ENCODE results near the gene TRAPPC5. TPM values are rescaled to one million over a fixed set of nuclear protein-coding genes. Genes with fewer than 3 reads are reported as not detected.

Gene TRAPPC5
- total RNA-seq, 1 experiment from 2014 or later, result 101 TPM

DNA sequence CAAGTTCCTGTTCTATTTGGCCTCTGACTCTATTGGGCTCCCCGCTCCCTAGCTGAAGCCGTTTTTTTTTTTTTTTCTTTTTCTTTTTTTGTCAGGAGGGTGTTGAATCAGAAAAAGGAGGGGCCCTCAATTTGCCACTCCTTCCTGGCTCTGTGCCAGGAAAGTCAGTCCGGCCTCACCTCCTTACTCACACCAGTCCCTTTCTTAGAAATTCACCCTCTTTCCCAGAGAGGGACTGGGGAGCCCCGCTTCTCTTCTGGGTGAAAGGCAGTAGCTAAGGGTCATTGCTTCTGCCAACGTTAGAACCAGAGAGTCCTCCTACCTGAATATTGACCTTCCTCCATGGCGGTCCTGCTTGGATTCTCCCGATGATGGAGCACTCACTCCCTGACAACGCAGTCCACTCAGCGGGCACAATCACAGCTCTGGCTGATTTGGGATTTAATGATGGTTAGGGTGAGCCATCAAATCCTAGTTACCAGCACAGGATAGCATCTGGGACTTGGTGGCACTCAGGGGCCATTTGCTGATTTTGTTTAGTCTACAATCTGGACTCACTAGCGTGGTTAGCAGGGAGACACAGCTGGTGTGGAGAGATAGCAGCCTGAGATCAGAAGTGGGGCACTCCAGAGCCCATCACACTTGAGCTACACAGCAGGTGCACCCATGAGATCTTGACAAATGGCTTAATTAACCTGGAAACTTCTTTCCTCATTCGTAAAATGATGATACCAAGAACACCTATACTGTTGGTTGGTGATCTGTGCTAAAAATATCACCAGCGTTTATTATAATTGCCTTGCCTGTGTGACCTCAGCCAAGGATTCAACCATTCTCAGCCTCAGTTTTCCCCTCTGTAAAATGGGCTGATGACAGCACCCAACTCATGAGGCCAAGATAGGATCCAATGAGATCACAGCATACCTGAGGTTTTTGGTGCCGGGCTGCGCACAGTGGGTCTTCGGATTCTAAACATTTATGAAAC lies 19.1 kb downstream of the TRAPPC5 start:
- TF ChIP-seq CEBPB (IDR thresholded peaks at IDR 0.05; ENCODE audit: low read depth), result no peak
- no peak for TF ChIP-seq ELF1 (IDR thresholded peaks at IDR 0.05; ENCODE audit: borderline replicate concordance, low read depth)
- TF ChIP-seq, protein P1, sequence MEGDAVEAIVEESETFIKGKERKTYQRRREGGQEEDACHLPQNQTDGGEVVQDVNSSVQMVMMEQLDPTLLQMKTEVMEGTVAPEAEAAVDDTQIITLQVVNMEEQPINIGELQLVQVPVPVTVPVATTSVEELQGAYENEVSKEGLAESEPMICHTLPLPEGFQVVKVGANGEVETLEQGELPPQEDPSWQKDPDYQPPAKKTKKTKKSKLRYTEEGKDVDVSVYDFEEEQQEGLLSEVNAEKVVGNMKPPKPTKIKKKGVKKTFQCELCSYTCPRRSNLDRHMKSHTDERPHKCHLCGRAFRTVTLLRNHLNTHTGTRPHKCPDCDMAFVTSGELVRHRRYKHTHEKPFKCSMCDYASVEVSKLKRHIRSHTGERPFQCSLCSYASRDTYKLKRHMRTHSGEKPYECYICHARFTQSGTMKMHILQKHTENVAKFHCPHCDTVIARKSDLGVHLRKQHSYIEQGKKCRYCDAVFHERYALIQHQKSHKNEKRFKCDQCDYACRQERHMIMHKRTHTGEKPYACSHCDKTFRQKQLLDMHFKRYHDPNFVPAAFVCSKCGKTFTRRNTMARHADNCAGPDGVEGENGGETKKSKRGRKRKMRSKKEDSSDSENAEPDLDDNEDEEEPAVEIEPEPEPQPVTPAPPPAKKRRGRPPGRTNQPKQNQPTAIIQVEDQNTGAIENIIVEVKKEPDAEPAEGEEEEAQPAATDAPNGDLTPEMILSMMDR (IDR thresholded peaks at IDR 0.05 in 2 of 3, conservative IDR thresholded peaks at IDR 0.05 in 1 of 3; ENCODE audit: borderline replicate concordance in 1 of 3, insufficient read depth in 1 of 3, low read depth in 2 of 3, low read length in 2 of 3), result no peak
- no peak for TF ChIP-seq TCF7L2 (IDR thresholded peaks at IDR 0.05; ENCODE audit: borderline replicate concordance, extremely low read depth, insufficient read depth, insufficient read length)
- TF ChIP-seq ZFX (IDR thresholded peaks at IDR 0.05), result no peak
- TF ChIP-seq EGR1 (IDR thresholded peaks at IDR 0.05; ENCODE audit: low read depth), result no peak
- TF ChIP-seq, protein P2, sequence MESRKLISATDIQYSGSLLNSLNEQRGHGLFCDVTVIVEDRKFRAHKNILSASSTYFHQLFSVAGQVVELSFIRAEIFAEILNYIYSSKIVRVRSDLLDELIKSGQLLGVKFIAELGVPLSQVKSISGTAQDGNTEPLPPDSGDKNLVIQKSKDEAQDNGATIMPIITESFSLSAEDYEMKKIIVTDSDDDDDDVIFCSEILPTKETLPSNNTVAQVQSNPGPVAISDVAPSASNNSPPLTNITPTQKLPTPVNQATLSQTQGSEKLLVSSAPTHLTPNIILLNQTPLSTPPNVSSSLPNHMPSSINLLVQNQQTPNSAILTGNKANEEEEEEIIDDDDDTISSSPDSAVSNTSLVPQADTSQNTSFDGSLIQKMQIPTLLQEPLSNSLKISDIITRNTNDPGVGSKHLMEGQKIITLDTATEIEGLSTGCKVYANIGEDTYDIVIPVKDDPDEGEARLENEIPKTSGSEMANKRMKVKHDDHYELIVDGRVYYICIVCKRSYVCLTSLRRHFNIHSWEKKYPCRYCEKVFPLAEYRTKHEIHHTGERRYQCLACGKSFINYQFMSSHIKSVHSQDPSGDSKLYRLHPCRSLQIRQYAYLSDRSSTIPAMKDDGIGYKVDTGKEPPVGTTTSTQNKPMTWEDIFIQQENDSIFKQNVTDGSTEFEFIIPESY (IDR thresholded peaks at IDR 0.05; ENCODE audit: extremely low read depth, insufficient replicate concordance, low read length), result no peak
- TF ChIP-seq ZNF274 (IDR thresholded peaks at IDR 0.05; ENCODE audit: low read depth, low read length), result no peak
- TF ChIP-seq, protein P3, sequence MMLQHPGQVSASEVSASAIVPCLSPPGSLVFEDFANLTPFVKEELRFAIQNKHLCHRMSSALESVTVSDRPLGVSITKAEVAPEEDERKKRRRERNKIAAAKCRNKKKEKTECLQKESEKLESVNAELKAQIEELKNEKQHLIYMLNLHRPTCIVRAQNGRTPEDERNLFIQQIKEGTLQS (IDR thresholded peaks at IDR 0.05), result no peak
- TF ChIP-seq SP1 (IDR thresholded peaks at IDR 0.05; ENCODE audit: low read depth), result no peak
- TF ChIP-seq EZH2phosphoT487 (IDR thresholded peaks at IDR 0.05; ENCODE audit: borderline replicate concordance), result no peak
- TF ChIP-seq JUND (IDR thresholded peaks at IDR 0.05), result no peak
- TF ChIP-seq YY1 (IDR thresholded peaks at IDR 0.05; ENCODE audit: extremely low read depth, insufficient replicate concordance, low read depth, low read length), result no peak
- TF ChIP-seq, protein P4, sequence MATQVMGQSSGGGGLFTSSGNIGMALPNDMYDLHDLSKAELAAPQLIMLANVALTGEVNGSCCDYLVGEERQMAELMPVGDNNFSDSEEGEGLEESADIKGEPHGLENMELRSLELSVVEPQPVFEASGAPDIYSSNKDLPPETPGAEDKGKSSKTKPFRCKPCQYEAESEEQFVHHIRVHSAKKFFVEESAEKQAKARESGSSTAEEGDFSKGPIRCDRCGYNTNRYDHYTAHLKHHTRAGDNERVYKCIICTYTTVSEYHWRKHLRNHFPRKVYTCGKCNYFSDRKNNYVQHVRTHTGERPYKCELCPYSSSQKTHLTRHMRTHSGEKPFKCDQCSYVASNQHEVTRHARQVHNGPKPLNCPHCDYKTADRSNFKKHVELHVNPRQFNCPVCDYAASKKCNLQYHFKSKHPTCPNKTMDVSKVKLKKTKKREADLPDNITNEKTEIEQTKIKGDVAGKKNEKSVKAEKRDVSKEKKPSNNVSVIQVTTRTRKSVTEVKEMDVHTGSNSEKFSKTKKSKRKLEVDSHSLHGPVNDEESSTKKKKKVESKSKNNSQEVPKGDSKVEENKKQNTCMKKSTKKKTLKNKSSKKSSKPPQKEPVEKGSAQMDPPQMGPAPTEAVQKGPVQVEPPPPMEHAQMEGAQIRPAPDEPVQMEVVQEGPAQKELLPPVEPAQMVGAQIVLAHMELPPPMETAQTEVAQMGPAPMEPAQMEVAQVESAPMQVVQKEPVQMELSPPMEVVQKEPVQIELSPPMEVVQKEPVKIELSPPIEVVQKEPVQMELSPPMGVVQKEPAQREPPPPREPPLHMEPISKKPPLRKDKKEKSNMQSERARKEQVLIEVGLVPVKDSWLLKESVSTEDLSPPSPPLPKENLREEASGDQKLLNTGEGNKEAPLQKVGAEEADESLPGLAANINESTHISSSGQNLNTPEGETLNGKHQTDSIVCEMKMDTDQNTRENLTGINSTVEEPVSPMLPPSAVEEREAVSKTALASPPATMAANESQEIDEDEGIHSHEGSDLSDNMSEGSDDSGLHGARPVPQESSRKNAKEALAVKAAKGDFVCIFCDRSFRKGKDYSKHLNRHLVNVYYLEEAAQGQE (IDR thresholded peaks at IDR 0.05; ENCODE audit: low read depth), result no peak
- no peak for TF ChIP-seq POLR2AphosphoS5 (IDR thresholded peaks at IDR 0.05; ENCODE audit: low read depth, low read length)
- ChIA-PET CTCF (interaction anchor here (0.9 kb wide), 1 partner anchor 19 kb away, joined by 3 read pairs; the partner anchor contains the start of gene TRAPPC5), POLR2A (no interaction called here), RAD21 (ENCODE audit: low non-redundant PET in 1 of 2, low total read pairs in 2 of 2, uncharacterized antibody in 2 of 2, unreplicated experiment in 2 of 2) (no interaction called here)
- Histone ChIP-seq H3K9ac (ENCODE audit: low read length) (no peak overlapping the region), H3K4me2 (ENCODE audit: low read length) (no peak overlapping the region), H3K36me3 (ENCODE audit: control insufficient read depth in 1 of 2, insufficient read depth in 2 of 2, low read length in 2 of 2) (no peaks in the 10 kb centered on the region), H3K27ac (ENCODE audit: low read depth, low read length) (no peak overlapping the region), H3K79me2 (ENCODE audit: insufficient read depth, low read length) (no peaks in the 10 kb centered on the region), H3K9me2 (ENCODE audit: insufficient read depth) (no peaks in the 10 kb centered on the region), H3K27me3 (ENCODE audit: insufficient read depth, low read length) (peaks cover 16% of the 10 kb centered on the region; the same call in 1 of the 2 replicates), H4K20me1 (ENCODE audit: insufficient read depth) (no peaks in the 10 kb centered on the region), H3K4me1 (ENCODE audit: control insufficient read depth in 1 of 2, insufficient read depth in 2 of 2, low read length in 2 of 2) (no peaks in the 10 kb centered on the region), H3K9me3 (ENCODE audit: control insufficient read depth in 1 of 2, insufficient read depth in 1 of 2, low read depth in 1 of 2, low read length in 2 of 2) (no peaks in the 10 kb centered on the region), H3K4me3 (replicated peaks in 1 of 2; ENCODE audit: low read depth in 1 of 2, low read length in 2 of 2) (no peak overlapping the region), H2AFZ (ENCODE audit: low read depth, low read length, poor library complexity, severe bottlenecking) (no peak overlapping the region)
- DNase-seq (ENCODE audit: low read depth, low spot score) (no peak), ATAC-seq (no peak)
- BruUV-seq (replicated peaks), result no TSS peak
- intact Hi-C loops (cut with micrococcal nuclease), result no loop called here
